ENCODE results near the gene FAM227B.
"Not testable (repeated sequence)": the region's sequence is repeated elsewhere in the genome, so short reads cannot be mapped to it uniquely, and the experiment has no call there.

FAM227B gene, protein sequence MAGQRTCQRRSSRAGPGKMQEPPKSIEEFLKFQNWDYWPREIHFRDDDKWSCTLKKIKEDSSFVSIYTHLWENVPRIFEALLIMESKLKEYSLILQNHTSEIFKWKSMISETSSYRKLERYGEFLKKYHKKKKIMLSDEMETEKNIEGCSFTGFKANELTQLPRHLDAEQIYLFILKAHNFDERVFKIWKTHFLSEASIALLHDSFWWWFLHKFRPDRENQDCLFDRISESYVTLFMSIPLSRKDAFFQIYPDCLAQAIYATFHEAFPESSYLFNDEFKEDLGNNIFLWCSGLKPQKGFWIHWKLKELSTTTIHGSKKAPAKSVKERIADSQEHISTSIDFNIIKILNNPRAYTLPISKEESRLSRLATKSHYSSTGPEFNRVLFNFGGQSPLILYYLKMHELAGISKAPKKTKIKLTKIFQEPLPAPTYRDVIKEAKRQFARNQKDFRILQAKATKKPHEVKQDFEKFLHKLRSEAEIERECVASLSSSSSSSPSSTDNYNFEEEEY

DNA sequence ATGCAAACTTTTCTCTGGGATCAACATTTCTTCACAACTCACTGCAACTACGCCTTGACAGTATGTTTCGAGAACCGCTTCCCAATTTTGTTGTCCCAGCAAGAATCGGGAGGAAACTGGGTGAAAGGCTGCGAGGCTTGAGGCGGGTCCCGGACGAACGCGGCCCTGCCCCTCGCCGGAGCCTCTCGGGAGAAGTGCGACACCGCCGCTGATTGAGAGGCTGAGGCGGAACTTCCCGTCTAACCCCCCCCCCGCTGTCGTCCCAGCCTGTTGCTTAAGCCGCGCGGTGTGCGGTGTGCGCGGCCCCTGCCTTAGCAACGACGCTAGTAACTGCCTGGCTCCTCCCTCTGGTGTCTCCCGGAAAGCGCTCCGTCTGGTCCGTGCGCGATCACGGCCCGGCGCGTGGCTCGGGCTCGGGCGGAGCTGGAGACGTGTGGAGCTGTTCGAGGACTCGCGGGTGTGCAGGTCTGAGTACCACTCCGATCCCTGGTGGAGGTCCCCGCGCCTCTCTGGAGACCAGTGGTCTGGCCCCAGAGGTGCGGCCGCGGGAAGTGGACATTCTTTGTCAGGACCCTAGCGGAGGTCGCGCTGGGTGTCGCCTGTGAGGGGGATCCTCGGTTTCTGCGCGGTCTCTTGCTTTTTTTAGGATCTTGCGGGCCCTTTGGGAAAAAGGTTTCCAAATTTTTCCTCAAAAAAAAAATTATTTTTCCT, at the start of gene FAM227B, which contains the start of gene DTWD1:
TSS of gene FAM227B (minus strand) at position 161 of the 711 bp plus-strand sequence. CDS start 5,647 bp downstream, outside the sequence.
TSS of gene DTWD1 (plus strand) at position 391 of the 711 bp plus-strand sequence. CDS start 4,120 bp downstream, outside the sequence.
- DNase-seq (ENCODE audit: low read depth) = peak; percentile 90

DNA sequence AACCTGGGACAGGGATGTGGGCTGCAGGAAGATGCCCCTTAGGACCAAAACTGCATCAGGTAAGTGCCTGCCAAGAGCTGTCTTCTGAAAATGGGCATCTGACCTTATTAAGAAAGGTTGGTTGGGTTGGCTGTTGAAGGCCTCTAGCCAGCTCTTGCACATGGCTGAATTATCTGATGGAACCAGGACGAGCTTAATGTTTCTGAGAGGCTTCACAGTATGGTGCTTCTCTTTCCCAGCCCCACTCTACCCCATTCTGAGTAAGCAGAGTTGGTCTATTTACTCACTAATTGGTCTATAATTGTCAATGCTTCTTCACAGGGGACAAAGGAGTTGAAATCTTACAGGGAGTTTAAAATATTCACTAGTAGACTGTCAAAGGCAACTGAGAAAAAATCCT, 48.7 kb upstream of the FAM227B start:
- DNase-seq (ENCODE audit: low read depth) = no peak

DNA sequence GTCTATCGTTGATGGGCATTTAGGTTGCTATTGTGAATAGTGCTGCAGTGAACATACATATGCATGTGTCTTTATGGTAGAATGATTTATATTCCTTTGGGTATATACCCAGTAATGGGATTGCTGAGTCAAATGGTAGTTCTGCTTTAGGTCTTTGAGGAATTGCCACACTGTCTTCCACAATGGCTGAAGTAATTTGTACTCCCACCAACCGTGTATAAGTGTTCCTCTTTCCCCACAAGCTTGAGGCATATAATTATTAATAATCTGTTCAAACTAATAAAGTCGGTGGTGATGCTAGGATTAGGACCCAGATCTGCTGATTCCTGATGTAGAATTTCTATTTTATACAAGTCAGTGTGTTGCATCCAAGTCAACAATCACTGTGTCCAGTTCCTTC, 45.9 kb upstream of the FAM227B start:
- DNase-seq (ENCODE audit: low read depth) = not testable (repeated sequence)

DNA sequence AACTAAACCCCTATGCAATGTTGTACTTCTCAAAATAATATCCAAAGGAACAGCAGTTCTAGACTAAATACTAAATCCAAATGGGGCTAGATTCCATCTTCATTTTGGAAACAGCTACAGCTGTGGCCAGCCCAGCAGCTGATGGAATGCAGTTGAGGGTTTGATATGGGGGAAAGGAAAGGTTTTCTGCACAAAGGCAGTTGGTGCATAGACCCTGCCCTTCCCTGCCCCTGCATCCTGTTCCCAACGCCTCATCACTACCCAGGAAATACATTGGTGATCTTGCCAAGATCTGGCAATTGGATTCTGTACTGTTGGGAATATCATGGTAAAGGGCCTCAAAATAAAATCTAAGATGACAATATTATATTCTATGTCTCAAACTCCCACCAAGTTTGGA, 44.1 kb upstream of the FAM227B start:
- no peak for DNase-seq (ENCODE audit: low read depth)

DNA sequence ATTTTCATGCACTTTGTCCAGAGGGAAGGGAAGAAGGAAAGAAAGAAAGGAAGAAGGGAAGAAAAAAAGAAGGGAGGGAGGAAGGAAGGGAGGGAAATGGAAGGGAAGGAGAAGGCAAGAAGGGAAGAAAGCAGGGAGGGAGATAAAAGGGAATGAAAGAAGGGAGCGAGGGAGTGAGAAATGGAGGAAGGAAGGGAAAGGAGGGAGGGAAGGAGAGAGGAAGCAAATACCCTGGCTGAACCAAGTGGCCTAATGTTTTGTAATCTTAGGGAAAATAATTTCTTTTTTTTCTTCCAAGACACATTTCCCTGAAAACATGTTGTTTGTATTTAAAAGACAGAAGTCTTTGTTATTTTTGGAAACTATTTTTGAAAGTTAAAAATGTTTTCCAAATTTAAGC, 36.1 kb upstream of the FAM227B start:
- no peak for DNase-seq (ENCODE audit: low read depth)

DNA sequence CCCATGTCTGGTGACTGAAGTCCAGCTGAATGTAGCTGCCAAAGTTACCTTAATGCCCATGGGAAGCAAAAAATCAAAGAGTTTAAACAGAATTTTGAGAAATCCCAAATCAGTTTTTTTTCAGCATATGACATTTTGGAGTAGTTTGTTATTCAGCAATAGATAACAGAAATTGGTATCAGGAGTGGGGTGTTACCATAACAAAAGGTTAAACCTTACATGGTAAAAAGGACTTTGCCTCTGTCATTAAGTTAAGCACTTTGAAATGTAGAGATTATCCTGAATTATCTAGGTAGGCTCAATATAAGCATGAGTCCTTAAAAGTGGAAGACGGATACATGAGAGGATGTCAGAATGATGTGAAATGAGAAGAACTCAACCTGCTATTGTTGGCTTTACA, 32.3 kb upstream of the FAM227B start:
- no peak for DNase-seq (ENCODE audit: low read depth)

DNA sequence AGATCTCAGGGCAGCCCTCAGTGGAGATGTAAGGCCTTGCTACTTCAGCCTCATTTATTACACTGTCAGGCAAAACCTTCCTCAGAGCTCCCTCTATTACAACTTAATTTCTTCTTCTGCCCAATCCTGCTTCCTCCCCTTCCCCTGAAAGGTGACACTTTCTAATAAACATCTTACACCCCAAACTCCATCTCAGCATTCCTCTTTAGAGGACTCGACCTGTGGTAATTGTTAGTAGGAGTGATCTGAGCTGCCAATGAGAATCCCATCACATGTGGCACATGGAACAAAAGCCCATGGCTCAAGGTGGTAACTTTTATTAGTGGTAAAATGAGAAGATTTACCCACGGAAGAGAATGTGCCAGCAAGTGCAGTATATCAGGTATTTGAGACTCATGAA, 30.1 kb upstream of the FAM227B start:
- DNase-seq (ENCODE audit: low read depth) = no peak

DNA sequence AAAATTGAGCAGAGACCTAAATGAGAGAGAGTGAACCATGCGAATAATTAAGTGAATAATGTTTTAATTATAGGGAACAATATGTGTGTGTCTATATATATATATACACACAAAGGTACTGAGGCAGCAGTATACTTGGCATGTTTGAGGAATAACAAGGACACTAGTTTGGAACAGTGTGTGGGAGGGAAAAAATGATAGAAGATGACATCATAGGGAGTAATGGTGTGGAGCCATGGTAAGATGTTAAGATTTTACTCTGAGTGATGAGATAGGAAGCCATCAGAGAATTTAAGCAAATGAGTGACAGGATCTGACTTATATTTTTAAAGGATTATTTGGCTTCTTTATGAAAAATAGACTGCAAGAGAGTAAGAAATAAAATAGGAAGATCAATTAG, 29.4 kb upstream of the FAM227B start:
- no peak for DNase-seq (ENCODE audit: low read depth)

DNA sequence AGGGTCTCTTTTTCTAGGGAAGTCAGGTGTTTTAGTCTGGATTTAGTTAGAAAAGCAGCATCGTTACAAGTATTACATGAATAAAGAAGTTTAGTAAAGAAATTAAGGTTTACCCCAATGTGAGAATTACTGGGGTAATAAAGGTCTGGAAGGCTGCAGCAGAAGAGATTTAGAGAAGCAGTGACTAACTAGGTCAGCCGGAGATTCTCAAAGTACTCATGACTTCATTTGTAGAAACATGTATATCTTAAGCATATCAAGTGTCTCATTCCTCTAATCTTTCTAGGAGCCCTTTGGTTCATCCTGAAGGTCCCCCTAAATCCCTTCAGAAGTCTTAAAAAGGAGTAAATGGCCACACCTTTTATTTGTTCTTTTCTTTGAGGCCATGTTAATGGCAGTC, 26.3 kb upstream of the FAM227B start:
- DNase-seq (ENCODE audit: low read depth) = no peak

DNA sequence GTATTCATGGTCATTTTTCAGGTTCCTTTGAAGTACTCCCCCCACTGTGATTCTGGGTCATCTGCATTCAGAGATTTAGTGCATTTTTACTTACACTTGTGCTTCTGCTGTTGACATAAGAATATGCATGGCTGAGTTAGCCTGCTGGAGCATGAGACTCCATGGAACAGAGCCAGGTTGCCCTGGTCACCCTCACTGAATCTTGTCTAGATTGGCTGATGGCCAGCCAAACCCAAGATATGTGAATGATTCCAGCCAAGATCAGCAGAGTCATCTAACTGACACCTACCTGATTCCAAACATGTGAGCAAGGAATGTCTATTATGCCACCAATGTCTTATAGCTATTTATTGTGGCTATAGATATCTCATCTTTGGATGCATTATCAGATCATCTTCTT, 25.3 kb upstream of the FAM227B start:
- DNase-seq (ENCODE audit: low read depth) = no peak

DNA sequence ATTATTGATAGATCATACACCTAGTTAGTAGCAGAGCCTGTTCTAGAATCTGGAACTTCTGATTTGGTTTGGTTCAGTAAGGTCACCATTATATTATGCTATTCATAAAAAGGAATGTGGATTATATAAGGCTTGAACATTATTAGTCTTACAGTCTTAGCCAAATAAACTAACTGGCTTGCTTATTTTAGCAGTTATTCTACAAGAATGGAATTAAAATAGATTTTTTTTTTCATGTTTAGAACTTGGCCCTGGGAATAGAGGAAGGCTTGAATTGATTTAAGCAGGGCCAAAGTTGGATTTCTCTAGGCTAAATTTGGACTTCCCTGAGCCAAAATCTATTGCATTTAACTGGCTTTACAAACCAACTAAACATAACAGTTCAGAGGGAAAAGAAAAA, 24.7 kb upstream of the FAM227B start:
- DNase-seq (ENCODE audit: low read depth) = no peak

DNA sequence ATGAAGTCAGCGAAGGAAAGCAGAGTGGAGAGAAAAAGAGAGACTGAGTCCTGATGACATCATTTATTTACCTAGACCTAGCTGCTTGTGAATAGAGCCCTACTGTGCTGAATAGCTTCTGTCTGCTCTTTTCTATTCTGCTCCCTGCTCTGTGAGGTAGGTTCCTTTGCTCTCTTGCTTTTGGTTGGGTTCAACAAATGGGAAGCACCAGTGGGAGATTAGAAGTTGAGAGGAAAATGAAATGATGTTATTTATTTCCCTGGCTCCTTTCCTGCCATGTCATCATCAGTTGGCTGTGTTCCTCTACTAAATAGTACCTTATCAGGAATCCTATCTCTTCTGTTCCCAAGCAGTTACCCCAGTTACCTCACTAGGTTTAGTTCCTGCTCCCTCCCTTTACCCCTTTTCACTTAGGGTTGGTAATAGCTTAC, 23.8 kb upstream of the FAM227B start:
- no peak for DNase-seq (ENCODE audit: low read depth)

DNA sequence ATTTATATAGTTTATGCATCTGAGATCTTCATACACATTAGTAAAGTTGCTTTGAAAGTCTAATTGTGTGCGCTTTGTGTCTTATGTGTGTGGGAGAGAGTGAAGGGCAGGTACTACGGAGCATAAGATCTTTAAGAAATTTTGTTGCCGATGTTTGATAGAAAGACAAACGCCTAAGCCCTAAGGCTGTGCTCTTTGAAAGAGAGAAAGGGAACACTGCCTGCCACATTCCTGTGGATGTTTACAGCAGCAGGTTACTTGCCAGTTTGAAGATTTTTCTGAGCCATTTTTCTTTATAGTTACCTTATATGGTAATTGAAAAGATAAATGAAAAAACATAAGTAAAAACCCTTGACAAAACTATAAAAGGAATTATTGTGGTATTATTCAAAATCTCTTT, 17.2 kb upstream of the FAM227B start:
- DNase-seq (ENCODE audit: low read depth) = no peak

DNA sequence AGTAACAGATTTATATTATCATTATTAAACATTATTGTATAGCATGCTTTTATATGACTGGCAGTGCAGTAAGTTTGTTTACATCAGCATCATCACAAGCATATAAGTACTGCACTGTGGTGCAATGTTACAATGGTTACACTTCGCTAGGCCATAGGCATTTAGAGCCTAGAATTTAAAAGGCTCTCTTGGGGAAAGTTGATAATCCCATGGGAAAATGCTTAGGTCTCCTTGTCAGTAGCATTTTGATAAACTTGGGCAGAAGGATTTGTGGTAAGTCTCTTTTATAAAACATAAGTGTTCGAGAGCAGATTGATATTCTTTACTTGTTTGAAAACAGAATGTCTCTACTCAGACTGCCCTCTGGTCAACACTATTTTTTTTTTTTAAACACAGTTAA, 7.8 kb upstream of the FAM227B start:
- DNase-seq (ENCODE audit: low read depth) = no peak

DNA sequence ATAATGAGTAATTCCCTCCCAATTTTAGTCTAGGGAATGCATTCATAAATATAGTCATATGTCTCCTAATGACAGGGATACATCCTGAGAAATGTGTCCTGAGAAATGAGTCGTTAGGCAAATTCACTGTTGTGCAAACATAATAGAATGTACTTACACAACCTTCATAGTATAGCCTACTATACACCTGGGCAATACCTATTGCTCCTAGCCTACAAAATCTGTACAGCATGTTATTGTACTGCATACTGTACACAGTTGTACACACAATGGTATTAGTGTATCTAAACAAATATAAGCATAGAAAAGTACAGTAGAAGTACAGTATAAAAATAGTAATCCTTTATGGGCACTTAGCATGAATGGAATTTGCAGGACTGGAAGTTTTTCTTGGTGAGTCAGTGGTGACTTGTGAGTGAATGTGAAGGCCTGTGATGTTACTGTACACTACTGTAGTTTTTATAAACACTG, 6.8 kb upstream of the FAM227B start:
- no peak for DNase-seq (ENCODE audit: low read depth)

DNA sequence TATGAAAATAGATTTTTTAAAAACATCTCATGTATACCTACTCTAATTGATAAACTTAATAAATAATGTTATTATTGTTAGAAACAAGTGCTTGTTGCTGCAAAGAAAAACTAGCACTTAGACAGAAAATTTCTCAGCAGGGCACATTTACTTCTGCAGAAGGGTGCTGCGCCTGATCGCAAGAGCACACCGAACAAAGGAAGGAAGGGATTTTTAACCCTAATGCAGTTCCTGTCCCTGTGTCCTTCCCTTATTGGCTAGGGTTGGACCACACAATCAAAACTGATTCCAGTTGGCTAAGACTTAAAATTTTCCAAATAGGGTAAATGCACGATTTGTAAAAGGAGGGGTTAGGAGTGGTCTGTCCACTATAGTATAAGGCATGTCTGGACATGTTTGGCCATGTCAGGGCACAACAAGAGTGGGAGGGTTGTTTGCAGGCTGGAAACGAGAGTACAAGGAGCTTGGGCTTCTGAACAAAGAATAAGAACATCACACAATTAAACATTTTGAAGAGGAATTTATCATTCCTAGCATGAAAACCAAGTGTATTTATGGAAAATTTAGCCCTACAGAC, 4.9 kb upstream of the FAM227B start:
- DNase-seq (ENCODE audit: low read depth) = no peak

DNA sequence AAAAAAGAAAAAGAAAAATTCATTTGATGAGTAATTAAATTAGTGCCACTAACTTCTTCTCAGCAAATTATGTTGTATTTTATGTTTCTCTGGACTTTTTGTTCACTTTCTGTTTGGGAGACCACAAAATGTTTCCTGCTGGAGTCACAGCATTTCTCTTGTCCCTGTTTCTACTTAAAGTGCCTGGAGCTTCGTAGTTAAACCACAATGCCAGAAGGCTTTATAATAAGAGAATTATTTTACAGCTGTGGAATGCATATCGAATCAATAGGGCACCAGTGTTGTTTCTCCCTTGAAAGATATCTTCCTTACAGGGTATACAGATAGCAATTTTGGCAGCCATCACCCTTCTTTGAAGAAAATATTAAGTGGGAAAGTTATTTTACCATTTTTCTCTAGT, 3.4 kb upstream of the FAM227B start:
- DNase-seq (ENCODE audit: low read depth) = no peak

DNA sequence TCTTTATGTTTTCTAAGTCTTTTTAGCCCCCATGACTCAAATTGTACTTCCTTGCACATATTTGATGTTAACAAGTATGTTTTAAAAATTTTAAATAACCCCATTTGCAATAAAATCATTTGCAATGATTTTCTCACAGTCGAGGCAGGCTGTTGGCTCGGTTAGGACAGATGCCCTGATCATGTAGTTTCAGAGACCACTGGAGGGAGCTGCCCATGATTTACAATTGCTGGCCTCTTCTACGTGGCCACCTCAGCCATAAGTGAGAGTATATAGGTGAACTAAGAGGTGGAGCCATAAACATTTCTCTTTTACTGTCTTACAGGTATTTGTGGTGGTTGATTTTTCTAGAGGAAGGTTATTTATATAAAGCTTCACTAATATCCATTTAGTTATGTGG, 1.9 kb upstream of the FAM227B start:
- DNase-seq (ENCODE audit: low read depth) = no peak

DNA sequence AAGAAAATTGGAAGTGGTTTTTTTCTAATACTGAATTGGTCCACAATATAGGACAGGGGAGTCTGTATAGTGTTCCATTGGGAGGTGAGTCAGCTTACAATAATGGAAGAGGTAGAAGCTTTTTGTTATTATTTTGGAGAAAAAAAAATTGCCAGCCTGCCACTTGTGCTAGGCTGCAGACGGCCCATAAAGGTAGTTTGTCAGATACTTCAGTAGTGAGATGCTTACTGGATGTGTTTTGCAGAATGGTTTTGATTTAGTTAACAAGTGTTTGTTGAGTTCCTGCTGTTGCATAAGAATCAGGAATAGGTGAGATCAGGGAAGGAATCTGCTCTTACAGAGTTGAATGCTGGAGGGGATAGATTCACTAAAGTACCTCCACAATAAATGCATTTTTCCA, 1.3 kb upstream of the FAM227B start:
- no peak for DNase-seq (ENCODE audit: low read depth)

DNA sequence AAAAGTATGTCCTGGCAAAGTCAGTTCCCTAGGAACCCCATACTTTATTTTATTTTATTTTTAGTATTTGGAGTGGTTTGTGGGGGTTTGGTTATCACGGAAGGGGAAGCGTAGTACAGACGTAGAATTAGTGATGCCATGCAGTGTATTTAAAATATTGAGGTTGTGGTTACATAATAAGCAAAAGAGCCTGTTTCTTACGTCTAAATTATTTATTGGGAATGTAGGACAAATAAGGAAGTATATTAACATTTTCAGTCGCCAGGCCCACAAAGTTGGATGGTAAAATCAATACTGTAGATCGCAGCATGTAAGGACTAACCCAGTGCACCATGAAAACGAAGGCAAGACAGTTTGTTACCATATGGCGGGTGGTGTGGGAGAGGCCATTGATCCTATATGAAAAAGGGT, 788 bp upstream of the FAM227B start:
- no peak for DNase-seq (ENCODE audit: low read depth)

DNA sequence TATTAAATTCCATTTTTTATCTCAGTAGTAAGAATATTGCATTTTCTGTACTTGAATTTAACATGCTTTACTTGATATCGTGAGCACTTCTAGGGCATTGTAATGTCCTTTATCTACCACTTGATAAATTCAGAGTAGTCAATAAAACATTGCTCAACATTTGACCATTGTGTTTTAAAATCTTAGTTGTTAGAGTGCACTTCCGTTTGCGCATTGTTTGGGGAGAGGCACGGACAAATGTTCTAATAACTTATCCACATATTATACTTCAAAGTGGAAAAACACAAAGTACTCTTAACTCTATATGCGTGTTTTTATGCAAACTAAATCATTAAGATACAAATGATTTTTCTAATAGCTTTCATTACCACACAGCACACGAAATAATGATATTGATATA, 419 bp downstream of the FAM227B start:
- no peak for DNase-seq (ENCODE audit: low read depth)

DNA sequence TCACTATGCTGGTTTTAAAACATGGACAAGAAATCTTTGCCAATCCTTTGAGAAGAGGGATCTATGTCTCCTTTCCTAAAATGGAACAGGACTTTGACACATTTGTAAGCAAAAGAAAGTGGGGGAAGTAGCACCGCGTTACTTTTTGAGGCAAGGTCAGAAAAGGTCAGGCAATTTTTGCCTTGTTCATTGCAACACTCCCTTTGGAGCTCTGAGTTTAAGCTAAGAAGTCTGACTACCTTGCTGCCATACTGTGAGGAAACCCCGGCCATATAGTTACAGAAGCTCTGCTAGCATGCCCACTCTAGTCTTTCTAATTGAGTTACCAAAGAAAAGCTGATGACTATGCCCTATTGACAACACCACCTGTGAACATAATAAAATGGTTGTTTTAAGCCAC, 1.4 kb downstream of the FAM227B start:
- no peak for DNase-seq (ENCODE audit: low read depth)

DNA sequence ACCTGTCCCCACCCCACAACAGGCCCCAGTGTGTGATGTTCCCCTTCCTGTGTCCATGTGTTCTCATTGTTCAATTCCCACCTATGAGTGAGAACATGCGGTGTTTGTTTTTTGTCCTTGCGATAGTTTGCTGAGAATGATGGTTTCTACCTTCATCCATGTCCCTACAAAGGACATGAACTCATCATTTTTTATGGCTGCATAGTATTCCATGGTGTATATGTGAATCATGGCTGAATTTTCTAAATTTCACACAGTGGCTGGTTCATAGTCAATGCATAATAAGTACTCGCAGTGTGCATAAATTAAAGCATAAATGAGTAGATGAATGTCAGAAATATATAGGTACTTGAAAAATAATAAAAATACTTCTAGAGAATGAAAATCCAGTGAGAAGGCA, 8.4 kb downstream of the FAM227B start:
- not testable (repeated sequence) for DNase-seq (ENCODE audit: low read depth)

Measured in activated T-helper 1 cell treated with Interleukin-2 at 50 U/mL for 16 hours (primary cell).